HUES48 (cell line): ENCODE measurements around the gene SLC30A5.

Experiments used
- H3K27ac ChIP-seq: one replicate; pipeline ENCODE4 v1.7.0; 2013; ENCODE audit warnings: low read depth, low read length, inconsistent platforms
- H3K27me3 ChIP-seq: 2 replicates; pipeline ENCODE4 v1.6.1; 2013; ENCODE audit warnings: mild to moderate bottlenecking, low read length; ENCODE audit not compliant: control insufficient read depth, insufficient read depth
- H3K36me3 ChIP-seq: 2 replicates; pipeline ENCODE4 v1.6.1; 2013; ENCODE audit warnings: low read length; ENCODE audit not compliant: control insufficient read depth, insufficient read depth
- H3K4me1 ChIP-seq: 2 replicates; pipeline ENCODE4 v1.6.1; 2013; ENCODE audit warnings: mild to moderate bottlenecking, low read length; ENCODE audit not compliant: control insufficient read depth, insufficient read depth
- H3K4me3 ChIP-seq: 2 replicates; pipeline ENCODE4 v1.5.1; 2013; ENCODE audit warnings: mild to moderate bottlenecking, low read depth, low read length
- H3K9ac ChIP-seq: 2 replicates; pipeline ENCODE4 v1.6.1; 2013; ENCODE audit warnings: mild to moderate bottlenecking, low read depth, low read length, moderate library complexity
- H3K9me3 ChIP-seq: 2 replicates; pipeline ENCODE4 v1.6.1; 2013; ENCODE audit warnings: low read length; ENCODE audit not compliant: control insufficient read depth, insufficient read depth

The SLC30A5 gene

DNA sequence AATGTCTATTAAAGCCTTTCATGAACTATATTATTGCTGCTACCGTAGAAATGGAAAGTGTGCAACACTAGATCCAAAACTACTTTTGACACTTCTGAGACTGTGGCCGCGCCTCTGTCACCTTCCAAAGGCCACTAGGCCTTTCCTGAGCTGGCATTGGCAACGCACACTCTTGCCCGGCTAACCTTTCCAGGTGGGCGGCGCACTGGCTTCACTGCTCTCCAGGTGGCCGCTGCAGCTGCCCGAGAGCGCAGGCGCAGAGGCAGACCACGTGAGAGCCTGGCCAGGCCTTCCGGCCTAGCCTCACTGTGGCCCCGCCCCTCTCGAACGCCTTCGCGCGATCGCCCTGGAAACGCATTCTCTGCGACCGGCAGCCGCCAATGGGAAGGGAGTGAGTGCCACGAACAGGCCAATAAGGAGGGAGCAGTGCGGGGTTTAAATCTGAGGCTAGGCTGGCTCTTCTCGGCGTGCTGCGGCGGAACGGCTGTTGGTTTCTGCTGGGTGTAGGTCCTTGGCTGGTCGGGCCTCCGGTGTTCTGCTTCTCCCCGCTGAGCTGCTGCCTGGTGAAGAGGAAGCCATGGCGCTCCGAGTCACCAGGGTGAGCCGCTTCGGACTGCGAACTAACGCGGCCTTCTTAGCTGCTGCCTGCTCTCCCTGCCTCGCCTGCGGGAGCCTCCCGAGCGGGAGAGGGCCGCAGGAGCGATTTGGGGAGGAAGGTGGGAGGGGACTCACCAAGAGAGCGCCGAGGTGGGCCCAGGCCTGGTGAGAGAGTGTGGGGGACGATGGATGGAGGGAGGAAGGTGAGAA, 73.1 kb downstream of the SLC30A5 start, which contains the start of gene CCNB1:
TSS of gene CCNB1 (plus strand) at position 465 of the 807 bp plus-strand sequence. CDS start at position 578, 113 bp downstream.
- Histone ChIP-seq H3K27ac (peak within 1 kb of the TSS; percentile 95), H3K9me3 (no peaks in the 10 kb centered on the region), H3K36me3 (peaks cover 41% of the 10 kb centered on the region), H3K9ac (peak within 1 kb of the TSS; percentile 94), H3K27me3 (no peaks in the 10 kb centered on the region), H3K4me1 (peaks cover 16% of the 10 kb centered on the region), H3K4me3 (peak within 1 kb of the TSS; percentile 82)

DNA sequence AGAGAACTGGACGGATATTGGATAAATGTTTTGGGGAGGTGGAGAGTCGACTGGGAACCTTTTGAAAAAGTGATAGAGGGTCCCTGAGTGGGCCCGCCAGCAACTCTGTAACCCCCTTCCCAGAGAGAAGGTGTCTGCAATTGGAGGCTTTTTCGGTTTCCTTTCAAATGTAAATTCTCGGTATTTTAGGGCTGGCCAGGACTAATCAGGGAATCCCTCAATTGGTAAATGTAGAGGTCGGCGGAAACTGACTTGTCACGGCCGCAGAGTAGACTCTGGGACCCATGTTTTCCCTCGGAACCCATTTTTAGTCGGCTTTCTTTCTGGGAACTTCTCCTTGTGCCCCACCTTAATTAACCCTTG, 73.7 kb downstream of the SLC30A5 start:
- Histone ChIP-seq H3K4me3 (peak overlapping the region; percentile 82), H3K9me3 (no peaks in the 10 kb centered on the region), H3K4me1 (peaks cover 16% of the 10 kb centered on the region), H3K27me3 (no peaks in the 10 kb centered on the region), H3K36me3 (peaks cover 47% of the 10 kb centered on the region), H3K9ac (peak overlapping the region; percentile 94), H3K27ac (peak overlapping the region; percentile 95)

DNA sequence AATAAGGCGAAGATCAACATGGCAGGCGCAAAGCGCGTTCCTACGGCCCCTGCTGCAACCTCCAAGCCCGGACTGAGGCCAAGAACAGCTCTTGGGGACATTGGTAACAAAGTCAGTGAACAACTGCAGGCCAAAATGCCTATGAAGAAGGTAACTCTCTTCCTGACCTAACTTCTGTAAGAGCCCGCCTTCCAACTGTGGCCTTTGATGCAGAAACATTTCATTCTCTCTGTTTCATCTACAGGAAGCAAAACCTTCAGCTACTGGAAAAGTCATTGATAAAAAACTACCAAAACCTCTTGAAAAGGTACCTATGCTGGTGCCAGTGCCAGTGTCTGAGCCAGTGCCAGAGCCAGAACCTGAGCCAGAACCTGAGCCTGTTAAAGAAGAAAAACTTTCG, 74.1 kb downstream of the SLC30A5 start:
- Histone ChIP-seq H3K36me3 (peaks cover 51% of the 10 kb centered on the region), H3K9me3 (no peaks in the 10 kb centered on the region), H3K4me3 (peak overlapping the region; percentile 82), H3K27ac (peak overlapping the region; percentile 95), H3K27me3 (no peaks in the 10 kb centered on the region), H3K9ac (peak overlapping the region; percentile 94), H3K4me1 (peaks cover 16% of the 10 kb centered on the region)

DNA sequence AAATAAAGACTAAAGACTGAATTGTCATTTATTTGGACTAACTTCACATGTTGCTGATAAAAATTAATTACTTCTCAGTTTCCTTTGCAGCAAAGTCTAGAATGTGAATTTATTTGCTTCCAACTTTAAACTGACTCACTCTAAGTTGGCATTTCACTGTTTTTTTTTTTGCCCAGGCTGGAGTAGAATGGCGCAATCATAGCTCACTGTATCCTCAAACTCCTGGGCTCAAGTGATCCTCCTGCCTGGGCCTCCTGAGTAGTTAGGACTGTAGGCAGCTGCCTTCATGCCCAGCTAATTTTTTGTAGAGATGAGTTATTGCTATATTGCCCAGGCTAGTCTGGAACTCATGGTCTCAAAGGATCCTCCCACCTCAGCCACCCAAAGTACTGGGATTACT, 76.7 kb downstream of the SLC30A5 start:
- Histone ChIP-seq H3K9ac (no peak overlapping the region), H3K9me3 (no peaks in the 10 kb centered on the region), H3K4me3 (no peak overlapping the region), H3K27me3 (no peaks in the 10 kb centered on the region), H3K4me1 (peaks cover 16% of the 10 kb centered on the region), H3K27ac (no peak overlapping the region), H3K36me3 (peaks cover 76% of the 10 kb centered on the region)

DNA sequence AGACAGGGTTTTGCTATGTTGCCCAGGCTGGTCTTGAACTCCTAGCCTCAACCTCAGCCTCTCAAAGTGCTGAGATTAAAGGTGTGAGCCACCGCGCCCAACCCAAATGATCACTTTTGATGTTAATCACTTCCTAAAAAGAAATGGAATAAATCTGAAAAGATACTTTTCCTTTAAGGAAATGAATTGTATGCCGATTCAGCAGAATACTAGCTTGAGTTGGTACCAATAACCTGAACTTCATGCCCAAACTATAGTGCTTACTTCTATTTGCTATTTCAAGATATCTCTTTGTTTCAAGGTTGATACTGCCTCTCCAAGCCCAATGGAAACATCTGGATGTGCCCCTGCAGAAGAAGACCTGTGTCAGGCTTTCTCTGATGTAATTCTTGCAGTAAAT, 77.2 kb downstream of the SLC30A5 start:
- Histone ChIP-seq H3K9me3 (no peaks in the 10 kb centered on the region), H3K4me3 (no peak overlapping the region), H3K27ac (no peak overlapping the region), H3K4me1 (peaks cover 14% of the 10 kb centered on the region), H3K27me3 (no peaks in the 10 kb centered on the region), H3K9ac (no peak overlapping the region; the same call in 1 of the 2 replicates), H3K36me3 (peaks cover 80% of the 10 kb centered on the region)
